Liver (tissue), 9 donors: ENCODE data around the gene ATAD5. TPM values are rescaled to one million over a fixed set of nuclear protein-coding genes. Genes with fewer than 3 reads are reported as not detected.

Experiments used
- DNase-seq: peaks from one replicate; pipeline ENCODE4 v3.0.0-alpha.2; 2017; ENCODE audit warnings: low spot score
- H3K27ac ChIP-seq, 2 donors: one replicate each; pipeline ENCODE4 v1.7.0; 2013; ENCODE audit warnings: inconsistent platforms in 2 of 2, low read length in 2 of 2, control low read depth in 1 of 2, low read depth in 1 of 2, mild to moderate bottlenecking in 1 of 2
- H3K27me3 ChIP-seq, 4 donors: one replicate each; pipeline versions ENCODE4 v1.6.1 to v1.7.0; 2013; ENCODE audit warnings: low read length in 3 of 4, inconsistent platforms in 1 of 4, mild to moderate bottlenecking in 1 of 4, moderate library complexity in 1 of 4; ENCODE audit not compliant: control insufficient read depth in 4 of 4, insufficient read depth in 4 of 4
- H3K36me3 ChIP-seq, 4 donors: one replicate each; pipeline versions ENCODE4 v1.6.1 to v1.7.0; 2013; ENCODE audit warnings: low read length in 3 of 4, mild to moderate bottlenecking in 3 of 4, low read depth in 1 of 4, moderate library complexity in 1 of 4; ENCODE audit not compliant: control insufficient read depth in 4 of 4, insufficient read depth in 3 of 4
- H3K4me1 ChIP-seq, 4 donors: one replicate each; pipeline versions ENCODE4 v1.6.1 to v1.7.0; 2013; ENCODE audit warnings: low read length in 3 of 4, mild to moderate bottlenecking in 3 of 4, moderate library complexity in 1 of 4; ENCODE audit not compliant: control insufficient read depth in 4 of 4, insufficient read depth in 4 of 4
- H3K4me3 ChIP-seq, 3 donors: one replicate each; pipeline versions ENCODE4 v1.6.1 to v1.7.0; 2013; ENCODE audit warnings: low read length in 3 of 3, control low read depth in 1 of 3, low read depth in 1 of 3, mild to moderate bottlenecking in 1 of 3
- H3K9ac ChIP-seq, 2 donors: one replicate each; pipeline ENCODE4 v1.7.0; 2013; ENCODE audit warnings: low read length in 2 of 2, mild to moderate bottlenecking in 2 of 2, moderate library complexity in 2 of 2, control low read depth in 1 of 2, low read depth in 1 of 2
- H3K9me3 ChIP-seq, 4 donors: one replicate each; pipeline versions ENCODE4 v1.6.1 to v1.7.0; 2013; ENCODE audit warnings: low read length in 3 of 4; ENCODE audit not compliant: control insufficient read depth in 4 of 4
- EGR1 ChIP-seq, 2 donors: IDR thresholded peaks; 2 replicates each; pipeline ENCODE4 v1.6.1; 2016 to 2018; ENCODE audit warnings: antibody characterized with exemption in 2 of 2, low read depth in 2 of 2
- FOXA1 ChIP-seq: IDR thresholded peaks from 2 replicates; pipeline ENCODE4 v1.6.1; 2016; ENCODE audit warnings: antibody characterized with exemption
- FOXA2 ChIP-seq: IDR thresholded peaks from 2 replicates; pipeline ENCODE4 v1.6.1; 2016; ENCODE audit warnings: antibody characterized with exemption
- GABPA ChIP-seq, 2 donors: IDR thresholded peaks in 1 of 2; conservative IDR thresholded peaks in 1 of 2; 2 replicates each; pipeline ENCODE4 v1.6.1; 2016; ENCODE audit warnings: antibody characterized with exemption in 2 of 2, mild to moderate bottlenecking in 1 of 2, moderate library complexity in 1 of 2
- HNF4A ChIP-seq, 2 donors: conservative IDR thresholded peaks; 2 replicates each; pipeline ENCODE4 v1.6.1; 2016; ENCODE audit warnings: antibody characterized with exemption in 2 of 2, mild to moderate bottlenecking in 2 of 2
- HNF4G ChIP-seq: IDR thresholded peaks from 2 replicates; pipeline ENCODE4 v1.6.1; 2016; ENCODE audit warnings: antibody characterized with exemption
- JUND ChIP-seq, 2 donors: IDR thresholded peaks; 2 replicates each; pipeline ENCODE4 v1.6.1; 2016; ENCODE audit warnings: antibody characterized with exemption in 2 of 2
- NR2F2 ChIP-seq: IDR thresholded peaks from 2 replicates; pipeline ENCODE4 v1.6.1; 2016; ENCODE audit warnings: antibody characterized with exemption
- RAD21 ChIP-seq, 2 donors: IDR thresholded peaks; 2 replicates each; pipeline ENCODE4 v1.6.1; 2016; ENCODE audit warnings: antibody characterized with exemption in 2 of 2, mild to moderate bottlenecking in 2 of 2
- RXRA ChIP-seq, 2 donors: IDR thresholded peaks; 2 replicates each; pipeline ENCODE4 v1.6.1; 2017 to 2018; ENCODE audit warnings: antibody characterized with exemption in 2 of 2, mild to moderate bottlenecking in 1 of 2
- SP1 ChIP-seq: IDR thresholded peaks from 2 replicates; pipeline ENCODE4 v1.6.1; 2018; ENCODE audit warnings: antibody characterized with exemption, mild to moderate bottlenecking
- TAF1 ChIP-seq: conservative IDR thresholded peaks from 2 replicates; pipeline ENCODE4 v1.6.1; 2016; ENCODE audit warnings: antibody characterized with exemption, mild to moderate bottlenecking
- YY1 ChIP-seq: IDR thresholded peaks from 2 replicates; pipeline ENCODE4 v1.6.1; 2016; ENCODE audit warnings: antibody characterized with exemption, mild to moderate bottlenecking
- WGBS: extraction: QIAGEN DNeasy Blood & Tissue Kit; methylation state at CpG from one replicate; pipeline ENCODE4 v1.1.7; 2013; 5-methylcytosine and 5-hydroxymethylcytosine counted together
- polyA plus RNA-seq, 2 donors: library from polyadenylated mRNA; stranded (reverse) in 1 of 2; unstranded in 1 of 2; fragments of 200-250 nt in 1 of 2; fragments of >200 nt in 1 of 2; fragmentation: Nextera tagmentation in 1 of 2; extraction: Ambion mirVana in 1 of 2; gene quantifications; one replicate each; pipeline versions ENCODE4 v1.2.1 to v1.2.3, GENCODE V29; 2013 to 2015
- total RNA-seq, 2 donors: library from RNA; depleted of rRNA; stranded (reverse); fragments of >200 nt; gene quantifications; one replicate each; pipeline ENCODE4 v1.2.3, GENCODE V29; 2014
- TF ChIP-seq, protein P1 (sequence below): IDR thresholded peaks from 2 replicates; pipeline ENCODE4 v1.6.1; 2016; ENCODE audit warnings: antibody characterized with exemption
- TF ChIP-seq, protein P2 (sequence below): IDR thresholded peaks from 2 replicates; pipeline ENCODE4 v1.6.1; 2016; ENCODE audit warnings: antibody characterized with exemption, mild to moderate bottlenecking
- TF ChIP-seq, protein P3 (sequence below): fragments of 150-350 bp; IDR thresholded peaks from 2 replicates; pipeline ENCODE4 v1.5.1; 2017; ENCODE audit warnings: improper control_type of control experiment, low read depth, low read length; ENCODE audit not compliant: missing input control
- TF ChIP-seq, protein P4 (sequence below): IDR thresholded peaks from 2 replicates; pipeline ENCODE4 v1.6.1; 2016; ENCODE audit warnings: antibody characterized with exemption
- TF ChIP-seq, protein P5 (sequence below): IDR thresholded peaks from 2 replicates; pipeline ENCODE4 v1.6.1; 2016; ENCODE audit warnings: antibody characterized with exemption
- donor health status: healthy.
- donor health status: healthy.
- donor health status: healthy.
- donor health status: healthy.
- donor health status: healthy.

Gene ATAD5
- total and polyA plus RNA-seq, 4 donors, result 0.15 to 10.6 (median 0.52) TPM

DNA sequence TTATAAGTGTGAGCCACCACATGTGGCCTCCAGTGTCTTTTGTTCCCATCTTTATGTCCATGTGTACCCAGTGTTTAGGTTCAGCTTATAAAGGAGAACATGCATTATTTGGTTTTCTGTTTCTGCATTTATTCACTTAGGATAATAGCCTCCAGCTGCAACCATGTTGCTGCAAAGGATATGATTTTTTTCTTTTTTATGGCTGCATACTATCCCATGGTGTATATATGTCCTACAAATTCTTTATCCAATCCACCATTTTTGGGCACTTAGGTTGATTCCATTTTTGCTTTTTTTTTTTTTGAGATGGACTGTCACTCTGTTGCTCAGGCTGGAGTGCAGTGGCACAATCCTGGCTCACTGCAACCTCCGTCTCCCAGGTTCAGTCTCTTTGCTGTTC is 32.9 kb downstream of the ATAD5 start:
- WGBS, result 97% methylated on average over 1 of the region's 1 CpG
- H3K36me3 ChIP-seq, result peaks cover 0 to 2% (median 0%) of the 10 kb centered on the region in 4 donors

More for the DNA sequence above, 32.9 kb downstream of the ATAD5 start:
- no peaks in the 10 kb centered on the region for H3K27me3 ChIP-seq
- no peak overlapping the region for H3K27ac ChIP-seq
- H3K9me3 ChIP-seq, result no peaks in the 10 kb centered on the region
- no peak for DNase-seq
- no peak overlapping the region for H3K4me3 ChIP-seq
- no peak overlapping the region for H3K9ac ChIP-seq
- no peaks in the 10 kb centered on the region for H3K4me1 ChIP-seq
- TF ChIP-seq HNF4G, result no peak
- TF ChIP-seq, protein P1, sequence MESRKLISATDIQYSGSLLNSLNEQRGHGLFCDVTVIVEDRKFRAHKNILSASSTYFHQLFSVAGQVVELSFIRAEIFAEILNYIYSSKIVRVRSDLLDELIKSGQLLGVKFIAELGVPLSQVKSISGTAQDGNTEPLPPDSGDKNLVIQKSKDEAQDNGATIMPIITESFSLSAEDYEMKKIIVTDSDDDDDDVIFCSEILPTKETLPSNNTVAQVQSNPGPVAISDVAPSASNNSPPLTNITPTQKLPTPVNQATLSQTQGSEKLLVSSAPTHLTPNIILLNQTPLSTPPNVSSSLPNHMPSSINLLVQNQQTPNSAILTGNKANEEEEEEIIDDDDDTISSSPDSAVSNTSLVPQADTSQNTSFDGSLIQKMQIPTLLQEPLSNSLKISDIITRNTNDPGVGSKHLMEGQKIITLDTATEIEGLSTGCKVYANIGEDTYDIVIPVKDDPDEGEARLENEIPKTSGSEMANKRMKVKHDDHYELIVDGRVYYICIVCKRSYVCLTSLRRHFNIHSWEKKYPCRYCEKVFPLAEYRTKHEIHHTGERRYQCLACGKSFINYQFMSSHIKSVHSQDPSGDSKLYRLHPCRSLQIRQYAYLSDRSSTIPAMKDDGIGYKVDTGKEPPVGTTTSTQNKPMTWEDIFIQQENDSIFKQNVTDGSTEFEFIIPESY, result no peak
- TF ChIP-seq, protein P2, sequence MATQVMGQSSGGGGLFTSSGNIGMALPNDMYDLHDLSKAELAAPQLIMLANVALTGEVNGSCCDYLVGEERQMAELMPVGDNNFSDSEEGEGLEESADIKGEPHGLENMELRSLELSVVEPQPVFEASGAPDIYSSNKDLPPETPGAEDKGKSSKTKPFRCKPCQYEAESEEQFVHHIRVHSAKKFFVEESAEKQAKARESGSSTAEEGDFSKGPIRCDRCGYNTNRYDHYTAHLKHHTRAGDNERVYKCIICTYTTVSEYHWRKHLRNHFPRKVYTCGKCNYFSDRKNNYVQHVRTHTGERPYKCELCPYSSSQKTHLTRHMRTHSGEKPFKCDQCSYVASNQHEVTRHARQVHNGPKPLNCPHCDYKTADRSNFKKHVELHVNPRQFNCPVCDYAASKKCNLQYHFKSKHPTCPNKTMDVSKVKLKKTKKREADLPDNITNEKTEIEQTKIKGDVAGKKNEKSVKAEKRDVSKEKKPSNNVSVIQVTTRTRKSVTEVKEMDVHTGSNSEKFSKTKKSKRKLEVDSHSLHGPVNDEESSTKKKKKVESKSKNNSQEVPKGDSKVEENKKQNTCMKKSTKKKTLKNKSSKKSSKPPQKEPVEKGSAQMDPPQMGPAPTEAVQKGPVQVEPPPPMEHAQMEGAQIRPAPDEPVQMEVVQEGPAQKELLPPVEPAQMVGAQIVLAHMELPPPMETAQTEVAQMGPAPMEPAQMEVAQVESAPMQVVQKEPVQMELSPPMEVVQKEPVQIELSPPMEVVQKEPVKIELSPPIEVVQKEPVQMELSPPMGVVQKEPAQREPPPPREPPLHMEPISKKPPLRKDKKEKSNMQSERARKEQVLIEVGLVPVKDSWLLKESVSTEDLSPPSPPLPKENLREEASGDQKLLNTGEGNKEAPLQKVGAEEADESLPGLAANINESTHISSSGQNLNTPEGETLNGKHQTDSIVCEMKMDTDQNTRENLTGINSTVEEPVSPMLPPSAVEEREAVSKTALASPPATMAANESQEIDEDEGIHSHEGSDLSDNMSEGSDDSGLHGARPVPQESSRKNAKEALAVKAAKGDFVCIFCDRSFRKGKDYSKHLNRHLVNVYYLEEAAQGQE, result no peak
- no peak for TF ChIP-seq JUND (IDR thresholded peaks at IDR 0.05)
- TF ChIP-seq RXRA (IDR thresholded peaks at IDR 0.05), result no peak
- no peak for TF ChIP-seq RAD21 (IDR thresholded peaks at IDR 0.05)
- TF ChIP-seq, protein P3, sequence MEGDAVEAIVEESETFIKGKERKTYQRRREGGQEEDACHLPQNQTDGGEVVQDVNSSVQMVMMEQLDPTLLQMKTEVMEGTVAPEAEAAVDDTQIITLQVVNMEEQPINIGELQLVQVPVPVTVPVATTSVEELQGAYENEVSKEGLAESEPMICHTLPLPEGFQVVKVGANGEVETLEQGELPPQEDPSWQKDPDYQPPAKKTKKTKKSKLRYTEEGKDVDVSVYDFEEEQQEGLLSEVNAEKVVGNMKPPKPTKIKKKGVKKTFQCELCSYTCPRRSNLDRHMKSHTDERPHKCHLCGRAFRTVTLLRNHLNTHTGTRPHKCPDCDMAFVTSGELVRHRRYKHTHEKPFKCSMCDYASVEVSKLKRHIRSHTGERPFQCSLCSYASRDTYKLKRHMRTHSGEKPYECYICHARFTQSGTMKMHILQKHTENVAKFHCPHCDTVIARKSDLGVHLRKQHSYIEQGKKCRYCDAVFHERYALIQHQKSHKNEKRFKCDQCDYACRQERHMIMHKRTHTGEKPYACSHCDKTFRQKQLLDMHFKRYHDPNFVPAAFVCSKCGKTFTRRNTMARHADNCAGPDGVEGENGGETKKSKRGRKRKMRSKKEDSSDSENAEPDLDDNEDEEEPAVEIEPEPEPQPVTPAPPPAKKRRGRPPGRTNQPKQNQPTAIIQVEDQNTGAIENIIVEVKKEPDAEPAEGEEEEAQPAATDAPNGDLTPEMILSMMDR, result no peak
- no peak for TF ChIP-seq EGR1 (IDR thresholded peaks at IDR 0.05; ENCODE audit: low read depth in 2 of 2)
- no peak for TF ChIP-seq FOXA1
- no peak for TF ChIP-seq FOXA2
- no peak for TF ChIP-seq NR2F2
- TF ChIP-seq, protein P4, sequence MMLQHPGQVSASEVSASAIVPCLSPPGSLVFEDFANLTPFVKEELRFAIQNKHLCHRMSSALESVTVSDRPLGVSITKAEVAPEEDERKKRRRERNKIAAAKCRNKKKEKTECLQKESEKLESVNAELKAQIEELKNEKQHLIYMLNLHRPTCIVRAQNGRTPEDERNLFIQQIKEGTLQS, result no peak
- TF ChIP-seq HNF4A (conservative IDR thresholded peaks at IDR 0.05), result no peak
- TF ChIP-seq, protein P5, sequence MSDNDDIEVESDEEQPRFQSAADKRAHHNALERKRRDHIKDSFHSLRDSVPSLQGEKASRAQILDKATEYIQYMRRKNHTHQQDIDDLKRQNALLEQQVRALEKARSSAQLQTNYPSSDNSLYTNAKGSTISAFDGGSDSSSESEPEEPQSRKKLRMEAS, result no peak
- TF ChIP-seq GABPA (IDR thresholded peaks at IDR 0.05 in 1 of 2, conservative IDR thresholded peaks at IDR 0.05 in 1 of 2), result no peak
- TF ChIP-seq SP1, result no peak
- TF ChIP-seq YY1, result no peak
- no peak for TF ChIP-seq TAF1
